ENCODE results near the gene GNB4.

The GNB4 gene

GRCh38 chr3:179453967-179454366, 2.7 kb upstream of the GNB4 start:
- TF ChIP-seq CTCF (IDR thresholded peaks at IDR 0.05; ENCODE audit: insufficient read depth, low read depth, low read length, missing control alignments): no peak
- H3K4me3 ChIP-seq (ENCODE audit: low read length): no peak overlapping the region
- no peak for DNase-seq (ENCODE audit: low read depth)

GRCh38 chr3:179452872-179453271, 1.6 kb upstream of the GNB4 start:
- no peak for TF ChIP-seq CTCF (IDR thresholded peaks at IDR 0.05; ENCODE audit: insufficient read depth, low read depth, low read length, missing control alignments)
- H3K4me3 ChIP-seq (ENCODE audit: low read length): no peak overlapping the region
- no peak for DNase-seq (ENCODE audit: low read depth)

GRCh38 chr3:179452176-179452564, 900 bp upstream of the GNB4 start:
- TF ChIP-seq CTCF (IDR thresholded peaks at IDR 0.05; ENCODE audit: insufficient read depth, low read depth, low read length, missing control alignments): no peak
- H3K4me3 ChIP-seq (ENCODE audit: low read length): no peak overlapping the region
- DNase-seq (ENCODE audit: low read depth): peak; percentile 16

GRCh38 chr3:179450901-179451264, 387 bp downstream of the GNB4 start:
- TF ChIP-seq CTCF (IDR thresholded peaks at IDR 0.05; ENCODE audit: insufficient read depth, low read depth, low read length, missing control alignments): no peak
- peak overlapping the region; percentile 64 for H3K4me3 ChIP-seq (ENCODE audit: low read length)
- no peak for DNase-seq (ENCODE audit: low read depth)

- DNase-seq (ENCODE audit: low read depth): peak; percentile 12
- H3K4me3 ChIP-seq (ENCODE audit: low read length): peak overlapping the region; percentile 64
- TF ChIP-seq CTCF (IDR thresholded peaks at IDR 0.05; ENCODE audit: insufficient read depth, low read depth, low read length, missing control alignments): no peak
Observed at GRCh38 chr3:179450261-179450701, 989 bp downstream of the GNB4 start.

GRCh38 chr3:179449636-179450035, 1.6 kb downstream of the GNB4 start:
- no peak for TF ChIP-seq CTCF (IDR thresholded peaks at IDR 0.05; ENCODE audit: insufficient read depth, low read depth, low read length, missing control alignments)
- no peak for DNase-seq (ENCODE audit: low read depth)
- no peak overlapping the region for H3K4me3 ChIP-seq (ENCODE audit: low read length)

- no peak for DNase-seq (ENCODE audit: low read depth)
- no peak for TF ChIP-seq CTCF (IDR thresholded peaks at IDR 0.05; ENCODE audit: insufficient read depth, low read depth, low read length, missing control alignments)
- no peak overlapping the region for H3K4me3 ChIP-seq (ENCODE audit: low read length)
Observed at GRCh38 chr3:179447251-179447650, 4.0 kb downstream of the GNB4 start.
